Measurements from ENCODE around the gene CALHM1.

GRCh38 chr10:103456074-103456660 is 2.5 kb downstream of the CALHM1 start:
- TF ChIP-seq EZH2 (IDR thresholded peaks at IDR 0.05; ENCODE audit: insufficient read depth, poor library complexity, severe bottlenecking) (no peak), EZH2phosphoT487 (IDR thresholded peaks at IDR 0.05; ENCODE audit: insufficient read depth, low read depth) (no peak)
